Esophagus muscularis mucosa (tissue), 4 donors: ENCODE data around the gene TADA3. TPM values are rescaled to one million over a fixed set of nuclear protein-coding genes. Genes with fewer than 3 reads are reported as not detected.

Source experiments
- DNase-seq: peaks from one replicate; pipeline ENCODE4 v3.0.0-alpha.2; 2017; ENCODE audit errors: extremely low spot score
- H3K27ac ChIP-seq, 4 donors: fragments of 200-600 bp; sonication (generic); replicated peaks in 1 of 4; 1 replicate in 3 of 4; 2 replicates in 1 of 4; pipeline ENCODE4 v1.5.1; 2016 to 2019; ENCODE audit warnings: mild to moderate bottlenecking in 1 of 4
- H3K27me3 ChIP-seq, 4 donors: fragments of 200-600 bp; sonication (generic); one replicate each; pipeline versions ENCODE4 v1.5.1 to v1.6.0; 2016 to 2019
- H3K36me3 ChIP-seq, 4 donors: fragments of 200-600 bp; sonication (generic); one replicate each; pipeline ENCODE4 v1.5.1; 2016 to 2019
- H3K4me1 ChIP-seq, 4 donors: fragments of 200-600 bp; sonication (generic); one replicate each; pipeline ENCODE4 v1.5.1; 2016 to 2019
- H3K4me3 ChIP-seq, 4 donors: fragments of 200-600 bp; sonication (generic); 1 replicate in 2 of 4; 2 replicates in 2 of 4; pipeline ENCODE4 v1.5.1; 2016 to 2019; ENCODE audit warnings: mild to moderate bottlenecking in 4 of 4, moderate library complexity in 1 of 4
- H3K9me3 ChIP-seq, 4 donors: fragments of 200-600 bp; sonication (generic); 1 replicate in 3 of 4; 2 replicates in 1 of 4; pipeline ENCODE4 v1.5.1; 2016 to 2019
- CTCF ChIP-seq, 3 experiments: fragments of 200-600 bp in 2 of 3; fragments of 450-650 bp in 1 of 3; sonication (generic) in 2 of 3; IDR thresholded peaks; one replicate each; pipeline ENCODE4 v1.5.1; 2017 to 2019; ENCODE audit warnings: antibody characterized with exemption in 3 of 3, mild to moderate bottlenecking in 2 of 3, moderate library complexity in 1 of 3
- EP300 ChIP-seq: sonication (generic); formaldehyde crosslinking; IDR thresholded peaks from one replicate; pipeline ENCODE4 v1.6.1; 2017; ENCODE audit warnings: antibody characterized with exemption
- POLR2A ChIP-seq: fragments of 450-650 bp; IDR thresholded peaks from one replicate; pipeline ENCODE4 v1.6.1; 2017; ENCODE audit warnings: antibody characterized with exemption, moderate library complexity, mild to moderate bottlenecking, low read depth
- POLR2AphosphoS5 ChIP-seq, 2 donors: sonication (generic); formaldehyde crosslinking; IDR thresholded peaks; one replicate each; pipeline ENCODE4 v1.6.1; 2017; ENCODE audit warnings: antibody characterized with exemption in 2 of 2
- WGBS: methylation state at CpG from one replicate; pipeline ENCODE4 v1.1.5; 2018; 5-methylcytosine and 5-hydroxymethylcytosine counted together
- intact Hi-C: fragments of 100-400 bp; cut with DNase I; formaldehyde crosslinking; loops from one replicate; pipeline ENCODE4 v1.15.1; 2023
- total RNA-seq, 4 donors: library from RNA; depleted of rRNA; stranded (reverse); fragments of >200 nt; gene quantifications; one replicate each; pipeline versions ENCODE4 v1.1.0 to v1.2.1, GENCODE V29; 2016

TADA3 gene
- total RNA-seq, 4 donors from 2014 or later = 64.4 to 80.9 (median 74.6) TPM

GRCh38 chr3:9818666-9819335 is 26.5 kb upstream of the TADA3 start:
- WGBS = 90% methylated on average over 7 of the region's 7 CpGs
- intact Hi-C loops = no loop called here
- Histone ChIP-seq H3K36me3 (peaks cover 0 to 49% (median 25%) of the 10 kb centered on the region in 4 donors), H3K27me3 (no peaks in the 10 kb centered on the region), H3K27ac (no peak overlapping the region), H3K4me3 (no peak overlapping the region), H3K9me3 (no peaks in the 10 kb centered on the region), H3K4me1 (no peaks in the 10 kb centered on the region)
- TF ChIP-seq POLR2AphosphoS5 (IDR thresholded peaks at IDR 0.05) = no peak
- no peak for TF ChIP-seq POLR2A
- no peak for TF ChIP-seq EP300
- TF ChIP-seq CTCF (IDR thresholded peaks at IDR 0.05) = no peak
- no peak for DNase-seq

- no peak for DNase-seq
- Histone ChIP-seq H3K4me3 (no peak overlapping the region), H3K9me3 (no peaks in the 10 kb centered on the region), H3K4me1 (no peaks in the 10 kb centered on the region), H3K27me3 (no peaks in the 10 kb centered on the region), H3K36me3 (peaks cover 0 to 59% (median 27%) of the 10 kb centered on the region in 4 donors), H3K27ac (no peak overlapping the region)
- TF ChIP-seq EP300 (no peak), POLR2A (no peak), CTCF (IDR thresholded peaks at IDR 0.05) (no peak)
- intact Hi-C loops = no loop called here
- 85% methylated on average over 5 of the region's 6 CpGs for WGBS
Observed at GRCh38 chr3:9817436-9817835, 25.2 kb upstream of the TADA3 start.

GRCh38 chr3:9815986-9816385 is 23.7 kb upstream of the TADA3 start:
- H3K4me3 ChIP-seq = no peak overlapping the region
- H3K27me3 ChIP-seq = no peaks in the 10 kb centered on the region
- H3K36me3 ChIP-seq = peaks cover 0 to 59% (median 27%) of the 10 kb centered on the region in 4 donors
- H3K4me1 ChIP-seq = peaks cover 2 to 8% (median 6%) of the 10 kb centered on the region in 4 donors
- no peak for TF ChIP-seq EP300
- no peak for TF ChIP-seq CTCF (IDR thresholded peaks at IDR 0.05)
- no peak for TF ChIP-seq POLR2A
- TF ChIP-seq POLR2AphosphoS5 (IDR thresholded peaks at IDR 0.05) = no peak
- no peaks in the 10 kb centered on the region for H3K9me3 ChIP-seq
- no peak overlapping the region for H3K27ac ChIP-seq
- intact Hi-C loops = no loop called here
- 95% methylated on average over 9 of the region's 9 CpGs for WGBS
- DNase-seq = no peak

- TF ChIP-seq CTCF (IDR thresholded peaks at IDR 0.05) = no peak
- no peak for TF ChIP-seq POLR2AphosphoS5 (IDR thresholded peaks at IDR 0.05)
- TF ChIP-seq POLR2A = no peak
- no peak for TF ChIP-seq EP300
- peaks cover 0 to 37% (median 15%) of the 10 kb centered on the region in 4 donors for H3K36me3 ChIP-seq
- intact Hi-C loops = no loop called here
- H3K4me3 ChIP-seq = no peak overlapping the region
- no peaks in the 10 kb centered on the region for H3K27me3 ChIP-seq
- no peaks in the 10 kb centered on the region for H3K9me3 ChIP-seq
- peaks cover 18 to 27% (median 24%) of the 10 kb centered on the region in 4 donors for H3K4me1 ChIP-seq
- H3K27ac ChIP-seq = no peak overlapping the region
- no peak for DNase-seq
- WGBS = 79% methylated on average over 9 of the region's 9 CpGs
Observed at GRCh38 chr3:9812870-9813483, 20.7 kb upstream of the TADA3 start.
